H1 (cell line): Measurements from ENCODE around the gene ANKRD53. TPM values are rescaled to one million over a fixed set of nuclear protein-coding genes. Genes with fewer than 3 reads are reported as not detected.

Experiments used
- CTCF ChIA-PET: fragments of 300-600 bp; sonication (Branson Sonifier 250); formaldehyde crosslinking; loops from one replicate; lab custom pipeline; 2021; ENCODE audit not compliant: partially characterized antibody; lab: Charles Lee
- POLR2A ChIA-PET: fragments of 300-600 bp; sonication (Branson Sonifier 250); formaldehyde crosslinking; loops from one replicate; lab custom pipeline; 2021; ENCODE audit warnings: inconsistent platforms; ENCODE audit not compliant: partially characterized antibody; lab: Charles Lee
- DNase-seq, 2 experiments: peaks; one replicate each; pipeline versions ENCODE4 v3.0.0 to v3.0.0-alpha.2; 2010 to 2022; ENCODE audit warnings: low spot score in 2 of 2, low read depth in 1 of 2, mixed read lengths in 1 of 2
- FAIRE-seq: peaks from 2 replicates; lab custom pipeline; 2011; peaks lifted over from hg19 to GRCh38; lab: Jason Lieb, UNC
- H2AFZ ChIP-seq: 2 replicates; pipeline ENCODE4 v1.8.1; 2012; ENCODE audit warnings: low read length, inconsistent platforms
- H2AK5ac ChIP-seq: 2 replicates; pipeline ENCODE4 v1.6.1; 2013; ENCODE audit warnings: low read depth, low read length
- H2BK120ac ChIP-seq: replicated peaks from 2 replicates; pipeline ENCODE3; 2013; ENCODE audit warnings: low read depth, low read length, inconsistent platforms
- H2BK12ac ChIP-seq: 2 replicates; pipeline ENCODE4 v1.6.1; 2013; ENCODE audit warnings: low read depth, low read length
- H2BK15ac ChIP-seq: 2 replicates; pipeline ENCODE4 v1.6.1; 2013; ENCODE audit warnings: low read length
- H2BK20ac ChIP-seq: 2 replicates; pipeline ENCODE4 v1.6.1; 2013; ENCODE audit warnings: low read length
- H2BK5ac ChIP-seq: 2 replicates; pipeline ENCODE4 v1.6.1; 2013; ENCODE audit warnings: low read depth, low read length
- H3K14ac ChIP-seq: 2 replicates; pipeline ENCODE4 v1.6.1; 2013; ENCODE audit warnings: inconsistent platforms; ENCODE audit not compliant: insufficient read length
- H3K18ac ChIP-seq: 2 replicates; pipeline ENCODE4 v1.6.1; 2013; ENCODE audit warnings: low read length; ENCODE audit errors: extremely low read depth
- H3K23ac ChIP-seq: 2 replicates; pipeline ENCODE4 v1.6.1; 2013; ENCODE audit warnings: inconsistent platforms; ENCODE audit not compliant: insufficient read length
- H3K23me2 ChIP-seq: 2 replicates; pipeline ENCODE4 v1.6.1; 2013; ENCODE audit warnings: low read depth, low read length
- H3K27ac ChIP-seq: 2 replicates; pipeline ENCODE4 v1.6.1; 2011; ENCODE audit warnings: low read depth, low read length, inconsistent platforms
- H3K27me3 ChIP-seq, 4 experiments: replicated peaks in 1 of 4; 1 replicate in 1 of 4; 2 replicates in 3 of 4; pipeline versions ENCODE4 v1.6.1 to v1.8.1; 2011 to 2013; ENCODE audit warnings: low read length in 3 of 4, mild to moderate bottlenecking in 3 of 4, inconsistent platforms in 2 of 4, mixed read lengths in 2 of 4, moderate library complexity in 1 of 4; ENCODE audit not compliant: control insufficient read depth in 3 of 4, insufficient read depth in 3 of 4; ENCODE audit errors: extremely low read depth in 1 of 4
- H3K36me3 ChIP-seq, 4 experiments: 2 replicates each; pipeline versions ENCODE4 v1.6.1 to v1.8.1; 2011 to 2013; ENCODE audit warnings: mild to moderate bottlenecking in 4 of 4, low read length in 3 of 4, moderate library complexity in 2 of 4, control low read depth in 1 of 4, inconsistent platforms in 1 of 4; ENCODE audit not compliant: insufficient read depth in 4 of 4, control insufficient read depth in 2 of 4
- H3K4ac ChIP-seq: replicated peaks from 2 replicates; pipeline ENCODE3; 2013; ENCODE audit warnings: low read length, low read depth, mixed read lengths, inconsistent platforms; ENCODE audit not compliant: insufficient read length
- H3K4me1 ChIP-seq, 4 experiments: replicated peaks in 1 of 4; 1 replicate in 1 of 4; 2 replicates in 3 of 4; pipeline versions ENCODE4 v1.6.1 to v1.8.1; 2011 to 2013; ENCODE audit warnings: low read length in 3 of 4, inconsistent platforms in 2 of 4, mixed read lengths in 1 of 4; ENCODE audit not compliant: insufficient read depth in 4 of 4, control insufficient read depth in 3 of 4
- H3K4me2 ChIP-seq, 2 experiments: 2 replicates each; pipeline versions ENCODE4 v1.6.1 to v1.8.1; 2011 to 2013; ENCODE audit warnings: low read depth in 2 of 2, low read length in 2 of 2, control low read depth in 1 of 2, inconsistent platforms in 1 of 2, mild to moderate bottlenecking in 1 of 2; ENCODE audit not compliant: insufficient read depth in 1 of 2
- H3K4me3 ChIP-seq, 4 experiments: fragments of 200-600, 300-600 bp in 1 of 4; sonication (generic), shearing (Covaris generic), sonication (Bioruptor Twin) in 1 of 4; 2 replicates each; pipeline versions ENCODE4 v1.5.1 to v1.8.1; 2011 to 2016; ENCODE audit warnings: low read length in 4 of 4, low read depth in 3 of 4, control low read depth in 2 of 4, inconsistent platforms in 2 of 4, mild to moderate bottlenecking in 2 of 4, mixed read lengths in 1 of 4, moderate library complexity in 1 of 4; ENCODE audit not compliant: insufficient read depth in 2 of 4; ENCODE audit errors: extremely low read depth in 1 of 4
- H3K56ac ChIP-seq: replicated peaks from 2 replicates; pipeline ENCODE3; 2013; ENCODE audit warnings: low read depth, mild to moderate bottlenecking, mixed read lengths, low read length, inconsistent platforms; ENCODE audit not compliant: insufficient read length
- H3K79me1 ChIP-seq: 2 replicates; pipeline ENCODE4 v1.6.1; 2013; ENCODE audit warnings: low read depth, low read length, control low read depth
- H3K79me2 ChIP-seq, 2 experiments: 2 replicates each; pipeline versions ENCODE4 v1.6.1 to v1.8.1; 2012 to 2013; ENCODE audit warnings: low read length in 2 of 2, mild to moderate bottlenecking in 2 of 2, inconsistent platforms in 1 of 2; ENCODE audit not compliant: insufficient read depth in 2 of 2, control insufficient read depth in 1 of 2
- H3K9ac ChIP-seq, 4 experiments: replicated peaks in 1 of 4; 1 replicate in 1 of 4; 2 replicates in 3 of 4; pipeline versions ENCODE4 v1.6.1 to v1.8.1; 2011 to 2013; ENCODE audit warnings: low read depth in 3 of 4, low read length in 3 of 4, control low read depth in 2 of 4, mild to moderate bottlenecking in 2 of 4, moderate library complexity in 2 of 4, inconsistent platforms in 1 of 4; ENCODE audit errors: extremely low read depth in 1 of 4
- H3K9me3 ChIP-seq, 2 experiments: 2 replicates each; pipeline versions ENCODE4 v1.6.1 to v1.8.1; 2012 to 2013; ENCODE audit warnings: mild to moderate bottlenecking in 2 of 2, moderate library complexity in 2 of 2, control low read depth in 1 of 2, inconsistent platforms in 1 of 2, low read depth in 1 of 2, low read length in 1 of 2, mixed read lengths in 1 of 2; ENCODE audit not compliant: insufficient read depth in 2 of 2
- H4K20me1 ChIP-seq, 2 experiments: replicated peaks in 1 of 2; 2 replicates each; pipeline versions ENCODE3 to v1.8.1; 2011 to 2013; ENCODE audit warnings: inconsistent platforms in 2 of 2, low read length in 2 of 2, mild to moderate bottlenecking in 1 of 2; ENCODE audit not compliant: insufficient read depth in 2 of 2, control insufficient read depth in 1 of 2
- H4K5ac ChIP-seq: 2 replicates; pipeline ENCODE4 v1.6.1; 2013; ENCODE audit warnings: low read length, low read depth, mixed read lengths, inconsistent platforms; ENCODE audit not compliant: insufficient read length
- H4K8ac ChIP-seq: 2 replicates; pipeline ENCODE4 v1.8.0; 2013; ENCODE audit warnings: mild to moderate bottlenecking, moderate library complexity, low read length, inconsistent platforms; ENCODE audit not compliant: insufficient read depth; ENCODE audit errors: extremely low read depth
- H4K91ac ChIP-seq: replicated peaks from 2 replicates; pipeline ENCODE3; 2013; ENCODE audit warnings: low read length, mixed read lengths, inconsistent platforms; ENCODE audit not compliant: insufficient read length
- MAX ChIP-seq: IDR thresholded peaks from 2 replicates; pipeline ENCODE4 v1.6.1; 2012; ENCODE audit warnings: inconsistent platforms
- RFX5 ChIP-seq: IDR thresholded peaks from 2 replicates; pipeline ENCODE4 v1.6.1; 2011; ENCODE audit warnings: low read depth, low read length, improper control_type of control experiment, borderline replicate concordance
- WGBS, 2 experiments: shearing (Covaris generic) in 1 of 2; methylation state at CpG; one replicate each; pipeline versions ENCODE4 v1.1.6 to v1.1.7; 2013 to 2015; ENCODE audit warnings: low lambda C conversion rate in 2 of 2, mixed read lengths in 2 of 2, inconsistent platforms in 1 of 2, low coverage in 1 of 2, missing lambda C conversion rate in 1 of 2; ENCODE audit not compliant: insufficient replicate concordance in 2 of 2, insufficient coverage in 1 of 2, insufficient read length in 1 of 2; ENCODE audit errors: extremely low coverage in 1 of 2, missing lambda C conversion rate in 1 of 2; 5-methylcytosine and 5-hydroxymethylcytosine counted together
- polyA plus RNA-seq, 7 experiments: library from polyadenylated mRNA; depleted of rRNA in 3 of 7; stranded (reverse) in 5 of 7; unstranded in 2 of 7; fragments of >200 nt in 5 of 7; fragments of 200-250 nt in 2 of 7; gene quantifications; 1 replicate in 5 of 7; 2 replicates in 1 of 7; 4 replicates in 1 of 7; pipeline versions ENCODE4 v1.2.1 to v1.2.3, GENCODE V29; 2011 to 2013; ENCODE audit warnings: missing spikeins in 2 of 7, mixed read lengths in 2 of 7
- total RNA-seq: library from RNA; stranded (reverse); fragmentation: NEBNext Ultra II Directional; extraction: Animal tissue kit (Norgen Biotek cat#: 25700); gene quantifications from 2 replicates; pipeline ENCODE4 v1.2.1, GENCODE V29; 2021

The ANKRD53 gene
- total and polyA plus RNA-seq, 2 of the 8 experiments (the other 6 are each of a cell fraction or from before 2014, with no cell fraction given), result 0.39 to 0.70 TPM

GRCh38 chr2:70962211-70962884 is 16.1 kb upstream of the ANKRD53 start:
- Histone ChIP-seq H3K36me3 (no peaks in the 10 kb centered on the region), H4K20me1 (no peaks in the 10 kb centered on the region), H2BK12ac (0 out of 2 replicates have a peak overlapping the region, but pooled peaks have one; percentile 6), H3K56ac (no peak overlapping the region), H2BK15ac (no peak overlapping the region), H3K14ac (no peak overlapping the region), H3K9me3 (no peaks in the 10 kb centered on the region), H3K4me2 (no peak overlapping the region), H3K23me2 (no peaks in the 10 kb centered on the region; the same call in 1 of the 2 replicates), H3K4me3 (no peak overlapping the region), H4K91ac (no peak overlapping the region), H3K79me1 (no peaks in the 10 kb centered on the region), H4K5ac (no peak overlapping the region), H2BK120ac (no peak overlapping the region), H2BK5ac (no peak overlapping the region), H3K79me2 (no peaks in the 10 kb centered on the region), H3K9ac (no peak overlapping the region), H3K4me1 (no peaks in the 10 kb centered on the region; a peak in 1 of 7 replicates), H2AFZ (no peak overlapping the region), H3K4ac (no peak overlapping the region), H4K8ac (no peak overlapping the region; the same call in 1 of the 2 replicates), H2AK5ac (peak overlapping the region; percentile 66; the same call in 1 of the 2 replicates), H3K18ac (no peak overlapping the region), H2BK20ac (no peak overlapping the region), H3K27ac (no peak overlapping the region), H3K27me3 (peaks cover 10 to 38% (median 28%) of the 10 kb centered on the region in 4 experiments), H3K23ac (no peak overlapping the region)
- no peak for FAIRE-seq
- POLR2A ChIA-PET, result no interaction called here
- WGBS, 2 experiments, result 90% methylated on average over 12 of the region's 12 CpGs; no CpG with 5 or more reads in 1 of the 2 experiments
- CTCF ChIA-PET, result interaction anchor here (0.6 to 8.6 kb wide), 21 partner anchors 10 to 275 kb away, joined by 3 to 99 read pairs (median 5); partner anchors contain the start of genes ADD2, ANKRD53 and FIGLA
- DNase-seq, result peak in 1 of 2 experiments; percentile 41
- TF ChIP-seq MAX (0 out of 2 replicates have a peak, but pooled peaks have one; percentile 12), RFX5 (no peak)
